Upper lobe of left lung (tissue), 6 donors: ENCODE results near the gene PASD1. TPM values are rescaled to one million over a fixed set of nuclear protein-coding genes. Genes with fewer than 3 reads are reported as not detected.

Experiments
- ATAC-seq, 2 donors: fragments of 200-7000 bp; cut with Tn5 transposase; one replicate each; pipeline ENCODE4 v1.9.1; 2022; ENCODE audit warnings: mild to moderate bottlenecking in 2 of 2, moderate library complexity in 2 of 2; ENCODE audit not compliant: low FRiP score in 2 of 2
- DNase-seq, 2 donors: peaks; one replicate each; pipeline ENCODE4 v3.0.0-alpha.2; 2019 to 2020
- H3K27ac ChIP-seq, 4 donors: fragments of 200-600 bp; sonication (generic); one replicate each; pipeline ENCODE4 v1.5.1; 2016 to 2019
- H3K27me3 ChIP-seq, 4 donors: fragments of 200-600 bp; sonication (generic); one replicate each; pipeline ENCODE4 v1.5.1; 2017 to 2019
- H3K36me3 ChIP-seq, 4 donors: fragments of 200-600 bp; sonication (generic); one replicate each; pipeline ENCODE4 v1.5.1; 2016 to 2019
- H3K4me1 ChIP-seq, 4 donors: fragments of 200-600 bp; sonication (generic); one replicate each; pipeline ENCODE4 v1.5.1; 2018 to 2019
- H3K4me3 ChIP-seq, 4 donors: fragments of 200-600 bp; sonication (generic); one replicate each; pipeline ENCODE4 v1.5.1; 2017 to 2019; ENCODE audit warnings: mild to moderate bottlenecking in 2 of 4, moderate library complexity in 1 of 4
- H3K9me3 ChIP-seq, 4 donors: fragments of 200-600 bp; sonication (generic); one replicate each; pipeline ENCODE4 v1.5.1; 2018 to 2019
- CTCF ChIP-seq, 6 experiments: fragments of 450-650 bp in 4 of 6; fragments of 200-600 bp in 2 of 6; sonication (generic) in 2 of 6; IDR thresholded peaks; one replicate each; pipeline ENCODE4 v1.5.1; 2016 to 2019; ENCODE audit warnings: antibody characterized with exemption in 6 of 6
- EP300 ChIP-seq, 4 donors: sonication (generic); formaldehyde crosslinking; IDR thresholded peaks; one replicate each; pipeline ENCODE4 v1.5.1; 2017; ENCODE audit warnings: antibody characterized with exemption in 4 of 4, control low read depth in 2 of 4
- POLR2A ChIP-seq, 4 donors: fragments of 450-650 bp; IDR thresholded peaks; one replicate each; pipeline ENCODE4 v1.5.1; 2016 to 2017; ENCODE audit warnings: antibody characterized with exemption in 4 of 4, mild to moderate bottlenecking in 2 of 4
- POLR2AphosphoS5 ChIP-seq, 2 donors: sonication (generic); formaldehyde crosslinking; IDR thresholded peaks; one replicate each; pipeline ENCODE4 v1.5.1; 2017; ENCODE audit warnings: antibody characterized with exemption in 2 of 2
- WGBS, 2 donors: methylation state at CpG; one replicate each; pipeline ENCODE4 v1.1.5; 2017 to 2018; 5-methylcytosine and 5-hydroxymethylcytosine counted together
- total RNA-seq, 6 donors: library from RNA; depleted of rRNA in 4 of 6; stranded (reverse); fragments of >200 nt in 4 of 6; gene quantifications; one replicate each; pipeline versions ENCODE4 v1.1.0 to v1.2.1, GENCODE V29; 2016 to 2021
- donor health status: DM: no; HTN: no; CAD: no; lungs with moderate emphysema.
- donor health status: DM: no; HTN: yes; CAD: no; lungs with severe emphysema.

Gene PASD1
- total RNA-seq, 6 donors from 2014 or later, result not detected

DNA sequence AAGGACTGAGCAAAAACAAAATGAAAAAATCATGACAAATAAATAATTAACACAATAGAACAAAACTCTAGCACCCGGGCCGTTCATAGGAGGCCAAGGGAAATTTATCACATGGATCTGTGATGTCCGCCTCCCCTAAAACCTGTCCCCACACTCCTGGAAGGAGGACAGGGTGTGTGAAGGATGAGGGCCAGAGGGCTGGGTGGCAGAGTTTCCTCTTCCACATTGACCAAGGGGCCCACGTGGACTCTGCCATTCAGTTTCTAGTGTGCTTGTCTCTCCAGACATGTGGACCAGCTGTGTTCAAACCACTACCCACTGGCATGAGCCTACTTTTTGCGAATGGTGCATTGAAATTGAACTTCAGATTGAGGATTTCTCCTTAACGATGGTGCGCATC, 138.1 kb downstream of the PASD1 start:
- no peaks in the 10 kb centered on the region for H3K4me1 ChIP-seq
- no peak overlapping the region for H3K4me3 ChIP-seq
- no peak for ATAC-seq
- 75 to 86% methylated on average over 3 to 7 of the region's 7 CpGs for WGBS, 2 donors
- DNase-seq, result no peak
- no peaks in the 10 kb centered on the region for H3K27me3 ChIP-seq
- H3K36me3 ChIP-seq, result no peaks in the 10 kb centered on the region
- H3K27ac ChIP-seq, result no peak overlapping the region
- no peaks in the 10 kb centered on the region for H3K9me3 ChIP-seq
- no peak for TF ChIP-seq CTCF (IDR thresholded peaks at IDR 0.05)
- no peak for TF ChIP-seq POLR2AphosphoS5 (IDR thresholded peaks at IDR 0.05)
- no peak for TF ChIP-seq POLR2A (IDR thresholded peaks at IDR 0.05)
- TF ChIP-seq EP300 (IDR thresholded peaks at IDR 0.05), result no peak

GRCh38 chrX:151702026-151702714, 138.7 kb downstream of the PASD1 start:
- 80 to 90% methylated on average over 4 to 9 of the region's 9 CpGs for WGBS, 2 donors
- Histone ChIP-seq H3K4me3 (no peak overlapping the region), H3K27ac (no peak overlapping the region), H3K9me3 (no peaks in the 10 kb centered on the region), H3K27me3 (no peaks in the 10 kb centered on the region), H3K4me1 (no peaks in the 10 kb centered on the region), H3K36me3 (no peaks in the 10 kb centered on the region)
- ATAC-seq (no peak), DNase-seq (no peak)
- no peak for TF ChIP-seq CTCF (IDR thresholded peaks at IDR 0.05)
- no peak for TF ChIP-seq EP300 (IDR thresholded peaks at IDR 0.05)
- no peak for TF ChIP-seq POLR2AphosphoS5 (IDR thresholded peaks at IDR 0.05)
- TF ChIP-seq POLR2A (IDR thresholded peaks at IDR 0.05), result no peak

- H3K36me3 ChIP-seq, result no peaks in the 10 kb centered on the region
- ATAC-seq (no peak), DNase-seq (peak in 1 of 2 donors; percentile 8)
- H3K4me1 ChIP-seq, result no peaks in the 10 kb centered on the region
- 55 to 65% methylated on average over 4 to 7 of the region's 7 CpGs for WGBS, 2 donors
- no peaks in the 10 kb centered on the region for H3K9me3 ChIP-seq
- no peaks in the 10 kb centered on the region for H3K27me3 ChIP-seq
- H3K4me3 ChIP-seq, result no peak overlapping the region
- TF ChIP-seq POLR2AphosphoS5 (IDR thresholded peaks at IDR 0.05), result no peak
- no peak for TF ChIP-seq EP300 (IDR thresholded peaks at IDR 0.05)
- TF ChIP-seq CTCF (IDR thresholded peaks at IDR 0.05), result no peak
- no peak for TF ChIP-seq POLR2A (IDR thresholded peaks at IDR 0.05)
- H3K27ac ChIP-seq, result no peak overlapping the region
Measured at GRCh38 chrX:151702741-151703340, 139.4 kb downstream of the PASD1 start.

DNA sequence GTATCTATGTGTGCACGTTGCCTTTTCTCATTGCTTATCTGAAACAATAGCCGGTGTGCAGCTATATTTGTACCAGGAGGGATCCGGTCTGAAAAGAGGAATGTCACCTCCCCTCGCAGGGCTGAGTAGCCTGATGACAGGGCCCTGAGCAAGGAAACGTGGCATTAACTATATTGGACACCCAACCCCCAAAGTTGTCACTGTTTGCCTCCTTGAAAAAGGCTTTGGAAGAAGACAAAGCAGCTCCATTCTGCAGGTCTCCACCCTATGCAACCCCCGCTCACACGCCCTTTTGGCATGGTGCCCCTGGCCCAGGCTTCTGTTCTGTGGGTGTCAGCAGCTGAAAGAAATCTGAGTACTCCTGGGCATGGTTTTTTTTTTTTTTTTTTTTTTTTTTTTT, 140.0 kb downstream of the PASD1 start:
- no peak overlapping the region for H3K4me3 ChIP-seq
- no peaks in the 10 kb centered on the region for H3K36me3 ChIP-seq
- no peak overlapping the region for H3K27ac ChIP-seq
- peak in 1 of 2 donors; percentile 20 for DNase-seq
- ATAC-seq, result peak in 1 of 2 donors; percentile 66
- 23 to 53% methylated on average over 5 to 7 of the region's 7 CpGs for WGBS, 2 donors
- H3K9me3 ChIP-seq, result no peaks in the 10 kb centered on the region
- no peaks in the 10 kb centered on the region for H3K4me1 ChIP-seq
- H3K27me3 ChIP-seq, result no peaks in the 10 kb centered on the region
- TF ChIP-seq CTCF (IDR thresholded peaks at IDR 0.05) (no peak), POLR2A (IDR thresholded peaks at IDR 0.05) (no peak), POLR2AphosphoS5 (IDR thresholded peaks at IDR 0.05) (no peak), EP300 (IDR thresholded peaks at IDR 0.05) (no peak)
